ENCODE results near the gene GNA12. TPM values are rescaled to one million over a fixed set of nuclear protein-coding genes. Genes with fewer than 3 reads are reported as not detected.

The GNA12 gene
- total and polyA plus RNA-seq, 9 of the 15 experiments (the other 6 are each of a cell fraction or from before 2014, with no cell fraction given): 0.65 to 32.7 (median 9.6) TPM

DNA sequence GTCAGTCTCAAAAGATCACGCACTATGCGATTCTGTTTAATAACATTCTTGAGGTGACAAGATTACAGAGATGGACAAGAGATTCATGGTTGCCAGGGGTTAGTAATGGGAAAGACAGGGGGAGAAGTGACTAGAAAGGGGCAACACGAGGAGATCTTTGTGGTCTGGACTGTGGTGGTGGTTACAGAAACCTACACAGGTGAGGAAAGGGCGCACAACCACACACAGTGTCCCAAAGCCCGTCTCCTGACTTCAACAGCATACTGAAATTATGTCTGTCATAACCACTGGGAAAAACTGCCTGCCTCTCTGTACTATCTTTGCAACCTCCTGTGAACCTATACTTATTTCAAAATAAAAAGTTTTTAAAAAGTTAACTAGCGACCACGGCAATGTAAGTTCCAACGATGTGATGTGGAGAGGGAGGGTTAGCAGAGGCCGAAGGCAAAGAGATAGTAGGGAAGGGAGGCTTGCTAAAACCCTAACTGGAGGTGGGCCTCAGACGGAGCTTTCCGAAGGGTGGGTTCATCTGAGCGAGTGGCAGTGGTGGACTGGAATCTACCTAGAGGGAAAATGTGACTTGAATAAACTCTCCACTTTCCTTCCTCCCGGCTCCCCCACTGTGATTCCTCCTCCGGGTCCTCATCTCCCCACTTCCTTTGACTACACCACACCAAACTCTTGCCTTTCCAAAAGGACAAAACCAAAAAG lies 43.7 kb downstream of the GNA12 start:
- Histone ChIP-seq H3K36me3 (ENCODE audit: control insufficient read depth, insufficient read depth, low read length) (no peaks in the 10 kb centered on the region), H3K9ac (ENCODE audit: insufficient read depth in 1 of 2, low read depth in 2 of 2, low read length in 2 of 2) (no peak overlapping the region), H3K27me3 (ENCODE audit: control insufficient read depth in 2 of 2, insufficient read depth in 2 of 2, low read length in 2 of 2) (no peaks in the 10 kb centered on the region), H2AFZ (ENCODE audit: low read depth, low read length) (no peak overlapping the region), H3K9me3 (replicated peaks; ENCODE audit: control insufficient read depth, insufficient read depth, low read depth, low read length) (no peaks in the 10 kb centered on the region), H3K4me3 (no peak overlapping the region), H3K4me2 (ENCODE audit: insufficient read depth, low read length) (no peak overlapping the region), H3K4me1 (replicated peaks in 1 of 2; ENCODE audit: control insufficient read depth in 2 of 2, insufficient read depth in 2 of 2, low read length in 2 of 2) (peaks cover 10 to 24% of the 10 kb centered on the region in 2 experiments; a peak in 4 of 5 replicates), H4K20me1 (replicated peaks; ENCODE audit: control insufficient read depth, insufficient read depth, low read length) (0 out of 2 replicates have a peak, but pooled peaks cover 3% of the 10 kb centered on the region), H3K79me2 (ENCODE audit: control insufficient read depth, insufficient read depth, low read length) (peaks cover 27% of the 10 kb centered on the region), H3K9me1 (ENCODE audit: control insufficient read depth, insufficient read depth, low read length) (no peaks in the 10 kb centered on the region), H3K27ac (ENCODE audit: extremely low read depth, low read depth, low read length) (no peak overlapping the region)
- FAIRE-seq: no peak
- no peak for DNase-seq (ENCODE audit: extremely low read depth in 1 of 4, low spot score in 3 of 4)
- CTCF ChIA-PET (ENCODE audit: low intra/inter-chr PET ratio): interaction anchor here (0.6 kb wide), 1 partner anchor 77 kb away, joined by 3 read pairs; no protein-coding TSS in a partner anchor
- WGBS (ENCODE audit: insufficient coverage, low coverage, missing lambda C conversion rate): 79% methylated on average over 14 of the region's 14 CpGs
- no peak for TF ChIP-seq PRPF4 (IDR thresholded peaks at IDR 0.05; ENCODE audit: insufficient read depth, low read depth, low read length, poor library complexity, severe bottlenecking)
- TF ChIP-seq, protein P1, sequence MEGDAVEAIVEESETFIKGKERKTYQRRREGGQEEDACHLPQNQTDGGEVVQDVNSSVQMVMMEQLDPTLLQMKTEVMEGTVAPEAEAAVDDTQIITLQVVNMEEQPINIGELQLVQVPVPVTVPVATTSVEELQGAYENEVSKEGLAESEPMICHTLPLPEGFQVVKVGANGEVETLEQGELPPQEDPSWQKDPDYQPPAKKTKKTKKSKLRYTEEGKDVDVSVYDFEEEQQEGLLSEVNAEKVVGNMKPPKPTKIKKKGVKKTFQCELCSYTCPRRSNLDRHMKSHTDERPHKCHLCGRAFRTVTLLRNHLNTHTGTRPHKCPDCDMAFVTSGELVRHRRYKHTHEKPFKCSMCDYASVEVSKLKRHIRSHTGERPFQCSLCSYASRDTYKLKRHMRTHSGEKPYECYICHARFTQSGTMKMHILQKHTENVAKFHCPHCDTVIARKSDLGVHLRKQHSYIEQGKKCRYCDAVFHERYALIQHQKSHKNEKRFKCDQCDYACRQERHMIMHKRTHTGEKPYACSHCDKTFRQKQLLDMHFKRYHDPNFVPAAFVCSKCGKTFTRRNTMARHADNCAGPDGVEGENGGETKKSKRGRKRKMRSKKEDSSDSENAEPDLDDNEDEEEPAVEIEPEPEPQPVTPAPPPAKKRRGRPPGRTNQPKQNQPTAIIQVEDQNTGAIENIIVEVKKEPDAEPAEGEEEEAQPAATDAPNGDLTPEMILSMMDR (IDR thresholded peaks at IDR 0.05 in 2 of 3, conservative IDR thresholded peaks at IDR 0.05 in 1 of 3; ENCODE audit: insufficient read depth in 2 of 3, low read depth in 1 of 3, low read length in 3 of 3): no peak
- no peak for TF ChIP-seq ZNF384 (IDR thresholded peaks at IDR 0.05; ENCODE audit: low read depth, low read length)
- TF ChIP-seq, protein P2, sequence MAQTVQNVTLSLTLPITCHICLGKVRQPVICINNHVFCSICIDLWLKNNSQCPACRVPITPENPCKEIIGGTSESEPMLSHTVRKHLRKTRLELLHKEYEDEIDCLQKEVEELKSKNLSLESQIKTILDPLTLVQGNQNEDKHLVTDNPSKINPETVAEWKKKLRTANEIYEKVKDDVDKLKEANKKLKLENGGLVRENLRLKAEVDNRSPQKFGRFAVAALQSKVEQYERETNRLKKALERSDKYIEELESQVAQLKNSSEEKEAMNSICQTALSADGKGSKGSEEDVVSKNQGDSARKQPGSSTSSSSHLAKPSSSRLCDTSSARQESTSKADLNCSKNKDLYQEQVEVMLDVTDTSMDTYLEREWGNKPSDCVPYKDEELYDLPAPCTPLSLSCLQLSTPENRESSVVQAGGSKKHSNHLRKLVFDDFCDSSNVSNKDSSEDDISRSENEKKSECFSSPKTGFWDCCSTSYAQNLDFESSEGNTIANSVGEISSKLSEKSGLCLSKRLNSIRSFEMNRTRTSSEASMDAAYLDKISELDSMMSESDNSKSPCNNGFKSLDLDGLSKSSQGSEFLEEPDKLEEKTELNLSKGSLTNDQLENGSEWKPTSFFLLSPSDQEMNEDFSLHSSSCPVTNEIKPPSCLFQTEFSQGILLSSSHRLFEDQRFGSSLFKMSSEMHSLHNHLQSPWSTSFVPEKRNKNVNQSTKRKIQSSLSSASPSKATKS (CRISPR knock-in tag; IDR thresholded peaks at IDR 0.05): no peak
- TF ChIP-seq SUPT5H (IDR thresholded peaks at IDR 0.05): no peak
- TF ChIP-seq, protein P3, sequence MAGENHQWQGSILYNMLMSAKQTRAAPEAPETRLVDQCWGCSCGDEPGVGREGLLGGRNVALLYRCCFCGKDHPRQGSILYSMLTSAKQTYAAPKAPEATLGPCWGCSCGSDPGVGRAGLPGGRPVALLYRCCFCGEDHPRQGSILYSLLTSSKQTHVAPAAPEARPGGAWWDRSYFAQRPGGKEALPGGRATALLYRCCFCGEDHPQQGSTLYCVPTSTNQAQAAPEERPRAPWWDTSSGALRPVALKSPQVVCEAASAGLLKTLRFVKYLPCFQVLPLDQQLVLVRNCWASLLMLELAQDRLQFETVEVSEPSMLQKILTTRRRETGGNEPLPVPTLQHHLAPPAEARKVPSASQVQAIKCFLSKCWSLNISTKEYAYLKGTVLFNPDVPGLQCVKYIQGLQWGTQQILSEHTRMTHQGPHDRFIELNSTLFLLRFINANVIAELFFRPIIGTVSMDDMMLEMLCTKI (IDR thresholded peaks at IDR 0.05; ENCODE audit: partially characterized antibody): no peak
- ATAC-seq: no peak
- POLR2A ChIA-PET: interaction anchor here (0.9 to 1.4 kb wide), 2 partner anchors 10 to 13 kb away, joined by 3 to 4 read pairs; no protein-coding TSS in a partner anchor
- intact Hi-C loops (cut with micrococcal nuclease): no loop called here
- no TSS peak for BruUV-seq (replicated peaks)
- in situ Hi-C loops (cut with MboI): no loop called here

Data from K562 (cell line).